HepG2 (cell line): ENCODE measurements around the gene HMGN1. TPM values are rescaled to one million over a fixed set of nuclear protein-coding genes. Genes with fewer than 3 reads are reported as not detected.

Experiments
- GLMP ChIP-seq: sonication (generic); formaldehyde crosslinking; IDR thresholded peaks from 2 replicates; pipeline ENCODE4 v1.9.0; 2021; ENCODE audit warnings: missing genetic modification reagents, mild to moderate bottlenecking, borderline replicate concordance
- HIC2 ChIP-seq: sonication (generic); formaldehyde crosslinking; IDR thresholded peaks from 2 replicates; pipeline ENCODE4 v1.9.0; 2022; ENCODE audit warnings: low read depth, missing genetic modification reagents
- HNF4G ChIP-seq, 2 experiments: sonication (generic) in 1 of 2; formaldehyde crosslinking in 1 of 2; IDR thresholded peaks; 2 replicates each; pipeline versions ENCODE4 v1.4.0 to v1.6.1; 2011 to 2020; ENCODE audit warnings: borderline replicate concordance in 2 of 2, low read depth in 2 of 2, mild to moderate bottlenecking in 2 of 2, low read length in 1 of 2, missing genetic modification reagents in 1 of 2, moderate library complexity in 1 of 2
- HNRNPH1 ChIP-seq: fragments of 200-400 bp; formaldehyde crosslinking; optimal IDR thresholded peaks from 2 replicates; pipeline ENCODE3; 2017; ENCODE audit warnings: mild to moderate bottlenecking, low read depth, low read length
- MEF2D ChIP-seq: sonication (generic); formaldehyde crosslinking; IDR thresholded peaks from 2 replicates; pipeline ENCODE4 v1.5.1; 2020; ENCODE audit warnings: mild to moderate bottlenecking, missing genetic modification reagents
- SNAPC4 ChIP-seq: sonication (generic); formaldehyde crosslinking; IDR thresholded peaks from 2 replicates; pipeline ENCODE4 v1.4.0; 2020; ENCODE audit warnings: mild to moderate bottlenecking, missing genetic modification reagents
- SRY ChIP-seq: sonication (generic); formaldehyde crosslinking; IDR thresholded peaks from 2 replicates; pipeline ENCODE4 v1.8.0; 2022; ENCODE audit warnings: mild to moderate bottlenecking, missing genetic modification reagents
- TBX2 ChIP-seq: sonication (generic); formaldehyde crosslinking; IDR thresholded peaks from 2 replicates; pipeline ENCODE4 v1.5.0; 2020; ENCODE audit warnings: missing genetic modification reagents, mild to moderate bottlenecking, borderline replicate concordance
- ZFP37 ChIP-seq: sonication (generic); formaldehyde crosslinking; IDR thresholded peaks from 2 replicates; pipeline ENCODE4 v1.4.0; 2020; ENCODE audit warnings: missing genetic modification reagents, borderline replicate concordance
- ZFY ChIP-seq: sonication (generic); formaldehyde crosslinking; IDR thresholded peaks from 2 replicates; pipeline ENCODE4 v1.4.0; 2020; ENCODE audit warnings: missing genetic modification reagents
- ZGPAT ChIP-seq: IDR thresholded peaks from 2 replicates; pipeline ENCODE4 v1.6.1; 2016; ENCODE audit warnings: mild to moderate bottlenecking
- ZNF235 ChIP-seq: sonication (generic); formaldehyde crosslinking; IDR thresholded peaks from 2 replicates; pipeline ENCODE4 v1.8.1; 2023; ENCODE audit warnings: mild to moderate bottlenecking, missing genetic modification reagents, borderline replicate concordance
- ZNF576 ChIP-seq: sonication (generic); formaldehyde crosslinking; IDR thresholded peaks from 2 replicates; pipeline ENCODE4 v1.4.0; 2020; ENCODE audit warnings: mild to moderate bottlenecking, missing genetic modification reagents
- ZNF580 ChIP-seq: IDR thresholded peaks from 2 replicates; pipeline ENCODE4 v1.6.1; 2016; ENCODE audit warnings: low read depth, borderline replicate concordance
- ZNF784 ChIP-seq: sonication (generic); formaldehyde crosslinking; IDR thresholded peaks from 2 replicates; pipeline ENCODE4 v1.5.1; 2020; ENCODE audit warnings: missing genetic modification reagents, mild to moderate bottlenecking, borderline replicate concordance
- ZNF83 ChIP-seq: sonication (generic); formaldehyde crosslinking; IDR thresholded peaks from 2 replicates; pipeline ENCODE4 v1.4.0; 2020; ENCODE audit warnings: missing genetic modification reagents, mild to moderate bottlenecking, borderline replicate concordance
- polyA plus RNA-seq, 8 experiments: library from polyadenylated mRNA; depleted of rRNA in 3 of 8; stranded (reverse) in 7 of 8; unstranded in 1 of 8; fragments of >200 nt; fragmentation: Illumina TruSeq in 4 of 8; extraction: Trizol in 4 of 8; gene quantifications; 2 replicates each; pipeline versions ENCODE4 v1.2.1 to v1.2.3, GENCODE V29; 2011 to 2016; ENCODE audit warnings: low read depth in 4 of 8, missing spikeins in 1 of 8, mixed read lengths in 1 of 8; ENCODE audit not compliant: insufficient read depth in 1 of 8
- total RNA-seq, 5 experiments: library from RNA; depleted of rRNA; stranded (reverse); fragments of >200 nt; fragmentation: Illumina TruSeq; extraction: Trizol; gene quantifications; 2 replicates each; pipeline ENCODE4 v1.2.3, GENCODE V29; 2016; ENCODE audit warnings: low read depth in 1 of 5

The HMGN1 gene
- total and polyA plus RNA-seq, 2 of the 13 experiments (the other 11 are each of a cell fraction or from before 2014, with no cell fraction given) = 104 to 286 TPM

GRCh38 chr21:39313571-39314142 lies 35.2 kb downstream of the HMGN1 start, which contains the start of gene BRWD1 (continued):
- no peak for TF ChIP-seq ZNF576 (CRISPR knock-in tag)
- peak; percentile 82 for TF ChIP-seq TBX2
- TF ChIP-seq ZNF580 = peak; percentile 42; the same call in 1 of the 2 replicates
- TF ChIP-seq ZFP37 (CRISPR knock-in tag) = 0 out of 2 replicates have a peak, but pooled peaks have one; percentile 47
- peak; percentile 14; the same call in 1 of the 2 replicates for TF ChIP-seq HNF4G (IDR thresholded peaks at IDR 0.05; ENCODE audit: borderline replicate concordance, low read depth, low read length)
- TF ChIP-seq HNF4G (CRISPR knock-in tag; IDR thresholded peaks at IDR 0.05; ENCODE audit: borderline replicate concordance, low read depth) = no peak
- TF ChIP-seq SNAPC4 (CRISPR knock-in tag) = no peak
- no peak for TF ChIP-seq HIC2 (CRISPR knock-in tag)
- peak; percentile 69; the same call in 1 of the 2 replicates for TF ChIP-seq ZNF235 (CRISPR knock-in tag)
- TF ChIP-seq HNRNPH1 = no peak
- peak; percentile 38; the same call in 1 of the 2 replicates for TF ChIP-seq ZNF83 (CRISPR knock-in tag)
- TF ChIP-seq SRY = no peak
- 0 out of 2 replicates have a peak, but pooled peaks have one; percentile 12 for TF ChIP-seq MEF2D (CRISPR knock-in tag)
- peak; percentile 80 for TF ChIP-seq ZFY (CRISPR knock-in tag)
- TF ChIP-seq ZGPAT (CRISPR knock-in tag) = peak; percentile 86; the same call in 1 of the 2 replicates
- TF ChIP-seq GLMP (CRISPR knock-in tag) = no peak
- TF ChIP-seq ZNF784 (CRISPR knock-in tag) = peak; percentile 9; the same call in 1 of the 2 replicates
